Breast epithelium (tissue), 3 donors: Measurements from ENCODE around the gene SKA1.

ENCODE experiments used
- CTCF ChIP-seq, 3 donors: fragments of 450-650 bp; IDR thresholded peaks; one replicate each; pipeline ENCODE4 v1.5.1; 2016 to 2017; ENCODE audit warnings: antibody characterized with exemption in 3 of 3, mild to moderate bottlenecking in 3 of 3, moderate library complexity in 3 of 3
- POLR2A ChIP-seq: fragments of 450-650 bp; IDR thresholded peaks from one replicate; pipeline ENCODE4 v1.6.1; 2016; ENCODE audit warnings: antibody characterized with exemption, mild to moderate bottlenecking, moderate library complexity

DNA sequence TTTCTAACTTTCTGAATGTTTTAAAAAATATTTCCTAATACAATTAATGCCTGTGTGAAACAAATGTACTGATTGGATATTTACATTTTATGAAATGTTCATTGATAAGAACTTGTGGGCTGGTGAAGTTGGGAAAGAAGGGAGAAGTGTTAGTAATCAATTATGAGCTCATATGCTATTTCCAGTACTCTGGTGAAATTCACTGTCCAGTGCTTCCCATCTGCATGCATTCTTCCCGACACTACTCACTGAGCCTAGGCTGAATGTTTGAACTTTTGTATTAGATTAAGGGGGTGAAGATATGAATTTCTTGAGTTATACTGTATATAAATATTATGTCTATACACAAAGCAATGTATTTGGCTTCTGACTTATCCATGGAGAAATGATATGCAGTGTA, 36.0 kb downstream of the SKA1 start:
- TF ChIP-seq POLR2A (no peak), CTCF (IDR thresholded peaks at IDR 0.05) (no peak)
